Astrocyte of the spinal cord (primary cell): ENCODE results near the gene MGAT4A.
A peak's percentile ranks its signal among the peaks of the same experiment; 100 is the strongest.

Experiments
- DNase-seq: peaks from one replicate; pipeline ENCODE4 v3.0.0; 2011; ENCODE audit warnings: low read depth, low spot score
- H3K4me3 ChIP-seq: 2 replicates; pipeline ENCODE4 v1.5.1; 2011; ENCODE audit warnings: low read depth, mild to moderate bottlenecking, low read length, moderate library complexity
- CTCF ChIP-seq: IDR thresholded peaks from 2 replicates; pipeline ENCODE4 v1.5.1; 2012; ENCODE audit warnings: low read depth, mild to moderate bottlenecking, low read length, inconsistent platforms
- in situ Hi-C: cut with HindIII; loops from 2 replicates; pipeline ENCODE4 v1.10.0; 2017; ENCODE audit warnings: low sequenced_read_pairs

The MGAT4A gene

GRCh38 chr2:98775146-98775986, 44.4 kb upstream of the MGAT4A start:
- no peak overlapping the region for H3K4me3 ChIP-seq
- DNase-seq = peak; percentile 16
- no peak for TF ChIP-seq CTCF
- in situ Hi-C loops = no loop called here

DNA sequence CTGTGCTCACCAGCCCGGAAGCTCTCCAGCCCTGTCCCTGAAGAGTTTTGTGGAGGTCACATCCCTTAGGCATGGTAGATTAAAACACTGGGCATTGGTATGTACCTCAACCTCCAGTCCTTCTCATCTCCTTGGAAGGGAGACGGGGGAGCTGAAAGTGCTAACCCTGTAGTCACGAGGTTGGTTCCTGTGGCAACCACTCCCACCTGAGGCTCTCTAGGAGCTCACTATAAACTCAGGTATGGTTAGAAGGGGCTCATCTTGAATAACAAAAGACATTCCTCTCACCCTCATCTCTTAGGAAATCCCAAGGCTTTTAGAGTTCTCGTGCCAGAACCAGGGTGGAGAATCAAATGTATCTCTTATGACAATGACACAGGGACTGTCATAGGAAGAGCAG, 43.0 kb upstream of the MGAT4A start:
- H3K4me3 ChIP-seq = no peak overlapping the region
- DNase-seq = no peak
- in situ Hi-C loops = no loop called here
- TF ChIP-seq CTCF = no peak

DNA sequence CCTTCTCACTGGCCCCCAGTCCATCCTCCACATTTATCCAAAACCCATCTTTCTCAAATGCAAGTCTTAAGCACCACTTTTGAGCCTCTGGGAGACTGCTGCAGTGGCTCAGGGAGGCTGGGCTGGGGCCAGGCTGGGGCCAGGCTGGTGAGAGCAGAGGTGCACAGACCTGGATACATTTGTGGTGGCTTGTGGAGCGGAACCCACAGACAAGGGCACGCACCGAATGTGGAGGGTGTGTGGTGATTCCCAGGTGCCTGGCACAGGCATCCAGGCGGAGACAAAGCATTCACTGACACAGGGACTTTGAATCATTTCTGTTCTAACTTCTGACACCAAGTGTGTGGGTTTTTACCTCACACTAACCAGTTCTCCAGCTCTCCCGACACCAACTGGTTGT, 42.2 kb upstream of the MGAT4A start:
- TF ChIP-seq CTCF = no peak
- no peak overlapping the region for H3K4me3 ChIP-seq
- no peak for DNase-seq
- in situ Hi-C loops = no loop called here

DNA sequence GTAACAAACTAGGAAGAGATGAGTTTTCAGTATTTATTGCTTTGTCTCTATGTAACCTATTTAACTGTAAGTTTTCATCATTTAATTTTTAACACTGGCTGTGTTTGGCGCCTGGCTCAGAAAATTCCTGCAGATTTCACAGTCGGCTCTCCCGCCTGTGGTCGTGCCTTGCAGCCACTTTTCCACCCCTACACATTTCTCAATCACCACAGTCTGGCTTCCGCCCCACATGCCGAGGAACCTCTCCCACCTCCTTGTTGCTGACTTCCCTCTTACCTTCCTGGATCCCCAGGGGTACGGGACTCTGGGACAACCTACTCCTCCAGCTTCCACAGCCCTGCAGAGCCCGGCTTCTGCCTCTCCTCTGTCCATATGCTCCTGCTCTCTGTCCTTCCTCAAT, 41.6 kb upstream of the MGAT4A start:
- no peak for DNase-seq
- H3K4me3 ChIP-seq = no peak overlapping the region
- TF ChIP-seq CTCF = no peak
- in situ Hi-C loops = no loop called here

DNA sequence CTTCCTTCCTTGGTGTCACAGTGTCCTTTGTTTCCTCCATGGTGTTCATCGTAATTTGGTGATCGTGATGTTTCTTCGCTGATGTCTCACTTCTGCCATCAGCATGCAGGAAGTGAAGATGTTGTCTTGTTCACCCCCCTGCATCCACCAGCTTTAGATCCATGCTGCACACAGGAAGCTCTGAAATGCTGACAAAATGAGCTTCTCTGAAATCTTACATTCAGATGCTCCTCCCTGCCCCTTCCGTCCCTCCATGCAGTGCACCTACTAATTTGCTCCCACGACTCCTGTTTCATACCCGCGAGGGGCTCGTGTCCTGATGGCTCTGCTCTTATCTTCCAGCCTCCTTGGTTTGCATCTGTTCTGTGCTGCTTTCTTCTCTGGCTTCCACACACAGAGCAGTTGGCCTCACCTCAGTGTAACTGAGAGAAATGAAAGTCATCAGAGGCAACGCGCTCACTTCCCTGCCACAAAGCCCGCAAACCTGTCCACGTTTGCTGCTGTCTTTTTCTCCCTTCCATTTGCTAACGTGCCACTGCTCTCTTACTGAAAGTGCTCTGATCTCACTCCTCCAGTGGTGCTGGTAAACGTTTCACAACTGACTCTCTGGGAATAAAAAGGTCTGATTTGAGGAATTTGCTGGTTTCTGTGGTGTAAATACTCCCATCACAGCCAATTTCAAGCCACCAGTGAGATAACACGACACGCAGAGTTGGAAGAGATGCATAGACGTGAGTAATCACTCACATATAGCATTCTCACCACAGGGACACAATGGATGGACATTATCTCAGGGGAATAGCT, 41.0 kb upstream of the MGAT4A start:
- peak; percentile 51 for DNase-seq
- no peak for TF ChIP-seq CTCF
- H3K4me3 ChIP-seq = no peak overlapping the region
- in situ Hi-C loops = no loop called here

DNA sequence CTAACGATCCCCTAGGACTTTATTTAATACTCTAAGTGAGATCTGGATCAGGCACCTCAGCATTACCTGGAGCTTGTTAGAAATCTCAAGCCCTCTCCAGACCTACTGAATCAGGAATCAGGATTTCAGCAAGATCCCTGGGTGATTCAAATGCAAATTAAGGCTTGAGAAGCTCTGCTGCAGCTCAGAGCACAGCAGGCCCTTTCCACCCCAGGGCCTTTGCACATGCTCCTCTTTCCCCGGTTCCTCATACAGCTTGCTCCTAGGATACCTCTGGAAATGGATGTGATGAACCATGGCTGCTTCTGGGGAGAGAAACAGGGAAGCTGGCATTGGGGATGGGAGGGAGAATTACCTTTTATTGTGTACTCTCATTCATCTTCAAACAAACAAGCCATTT, 40.3 kb upstream of the MGAT4A start:
- H3K4me3 ChIP-seq = no peak overlapping the region
- TF ChIP-seq CTCF = no peak
- no peak for DNase-seq
- in situ Hi-C loops = no loop called here
